ENCODE results near the gene CDK5. TPM values are rescaled to one million over a fixed set of nuclear protein-coding genes. Genes with fewer than 3 reads are reported as not detected.
A peak's percentile ranks its signal among the peaks of the same experiment; 100 is the strongest.

CDK5 gene
- total and polyA plus RNA-seq, 9 of the 15 experiments (the other 6 are each of a cell fraction or from before 2014, with no cell fraction given) = 3.2 to 38.0 (median 27.5) TPM

DNA sequence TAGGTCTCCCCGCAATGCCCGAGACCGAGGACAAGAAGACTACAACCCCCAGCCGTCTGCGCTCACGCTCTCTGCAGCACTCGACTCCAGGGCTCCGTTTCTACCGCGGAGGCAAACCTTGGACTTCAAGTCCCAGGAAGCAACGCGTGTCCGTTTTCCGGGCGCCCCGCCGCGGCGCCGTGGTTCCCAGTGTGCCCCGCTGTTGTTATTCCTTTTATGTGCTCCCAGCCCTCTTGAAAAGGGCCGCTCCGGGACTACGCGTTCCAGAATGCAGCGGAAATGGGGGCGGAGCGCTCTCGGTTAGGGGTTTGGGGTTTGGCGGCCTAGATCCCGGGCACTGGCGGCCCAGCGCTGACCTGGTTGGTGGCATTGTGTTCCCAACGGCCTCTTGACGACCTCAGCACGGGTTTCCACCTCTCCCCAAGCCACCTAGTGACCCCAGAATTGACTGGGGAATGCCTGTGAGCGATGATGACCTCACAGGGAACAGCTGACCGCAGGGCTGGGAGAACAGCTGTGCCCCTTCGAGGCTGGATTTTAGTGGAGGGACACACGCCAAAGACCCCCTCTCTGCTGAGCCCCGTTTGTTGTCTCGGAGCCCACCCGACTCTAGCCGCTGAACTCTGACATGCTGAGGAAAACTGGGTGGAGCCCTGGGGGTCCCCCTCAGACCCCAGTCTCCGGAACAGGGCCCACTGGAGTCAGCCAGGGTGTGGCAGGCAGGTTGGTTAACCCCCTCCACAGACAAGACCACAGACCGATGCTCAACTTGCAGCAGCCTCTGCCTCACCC is 488 bp upstream of the CDK5 start (continued):
- peak; percentile 4; the same call in 1 of the 2 replicates for TF ChIP-seq NR2F6 (CRISPR knock-in tag; IDR thresholded peaks at IDR 0.05)
- no peak for TF ChIP-seq ZNF551 (CRISPR knock-in tag; IDR thresholded peaks at IDR 0.05)
- TF ChIP-seq KLF1 (tag; IDR thresholded peaks at IDR 0.05) = peak; percentile 50
- TF ChIP-seq, protein P1, sequence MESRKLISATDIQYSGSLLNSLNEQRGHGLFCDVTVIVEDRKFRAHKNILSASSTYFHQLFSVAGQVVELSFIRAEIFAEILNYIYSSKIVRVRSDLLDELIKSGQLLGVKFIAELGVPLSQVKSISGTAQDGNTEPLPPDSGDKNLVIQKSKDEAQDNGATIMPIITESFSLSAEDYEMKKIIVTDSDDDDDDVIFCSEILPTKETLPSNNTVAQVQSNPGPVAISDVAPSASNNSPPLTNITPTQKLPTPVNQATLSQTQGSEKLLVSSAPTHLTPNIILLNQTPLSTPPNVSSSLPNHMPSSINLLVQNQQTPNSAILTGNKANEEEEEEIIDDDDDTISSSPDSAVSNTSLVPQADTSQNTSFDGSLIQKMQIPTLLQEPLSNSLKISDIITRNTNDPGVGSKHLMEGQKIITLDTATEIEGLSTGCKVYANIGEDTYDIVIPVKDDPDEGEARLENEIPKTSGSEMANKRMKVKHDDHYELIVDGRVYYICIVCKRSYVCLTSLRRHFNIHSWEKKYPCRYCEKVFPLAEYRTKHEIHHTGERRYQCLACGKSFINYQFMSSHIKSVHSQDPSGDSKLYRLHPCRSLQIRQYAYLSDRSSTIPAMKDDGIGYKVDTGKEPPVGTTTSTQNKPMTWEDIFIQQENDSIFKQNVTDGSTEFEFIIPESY (CRISPR knock-in tag; IDR thresholded peaks at IDR 0.05) = no peak
- TF ChIP-seq, protein P2, sequence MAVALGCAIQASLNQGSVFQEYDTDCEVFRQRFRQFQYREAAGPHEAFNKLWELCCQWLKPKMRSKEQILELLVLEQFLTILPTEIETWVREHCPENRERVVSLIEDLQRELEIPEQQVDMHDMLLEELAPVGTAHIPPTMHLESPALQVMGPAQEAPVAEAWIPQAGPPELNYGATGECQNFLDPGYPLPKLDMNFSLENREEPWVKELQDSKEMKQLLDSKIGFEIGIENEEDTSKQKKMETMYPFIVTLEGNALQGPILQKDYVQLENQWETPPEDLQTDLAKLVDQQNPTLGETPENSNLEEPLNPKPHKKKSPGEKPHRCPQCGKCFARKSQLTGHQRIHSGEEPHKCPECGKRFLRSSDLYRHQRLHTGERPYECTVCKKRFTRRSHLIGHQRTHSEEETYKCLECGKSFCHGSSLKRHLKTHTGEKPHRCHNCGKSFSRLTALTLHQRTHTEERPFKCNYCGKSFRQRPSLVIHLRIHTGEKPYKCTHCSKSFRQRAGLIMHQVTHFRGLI (CRISPR knock-in tag; IDR thresholded peaks at IDR 0.05) = no peak
- TF ChIP-seq, protein P3, sequence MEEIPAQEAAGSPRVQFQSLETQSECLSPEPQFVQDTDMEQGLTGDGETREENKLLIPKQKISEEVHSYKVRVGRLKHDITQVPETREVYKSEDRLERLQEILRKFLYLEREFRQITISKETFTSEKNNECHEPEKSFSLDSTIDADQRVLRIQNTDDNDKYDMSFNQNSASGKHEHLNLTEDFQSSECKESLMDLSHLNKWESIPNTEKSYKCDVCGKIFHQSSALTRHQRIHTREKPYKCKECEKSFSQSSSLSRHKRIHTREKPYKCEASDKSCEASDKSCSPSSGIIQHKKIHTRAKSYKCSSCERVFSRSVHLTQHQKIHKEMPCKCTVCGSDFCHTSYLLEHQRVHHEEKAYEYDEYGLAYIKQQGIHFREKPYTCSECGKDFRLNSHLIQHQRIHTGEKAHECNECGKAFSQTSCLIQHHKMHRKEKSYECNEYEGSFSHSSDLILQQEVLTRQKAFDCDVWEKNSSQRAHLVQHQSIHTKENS (CRISPR knock-in tag; IDR thresholded peaks at IDR 0.05) = no peak
- TF ChIP-seq HLTF (IDR thresholded peaks at IDR 0.05) = no peak
- peak; percentile 41 for TF ChIP-seq ZNF589 (CRISPR knock-in tag; IDR thresholded peaks at IDR 0.05; ENCODE audit: low read depth)
- peak; percentile 2; the same call in 1 of the 2 replicates for TF ChIP-seq XRCC5 (IDR thresholded peaks at IDR 0.05; ENCODE audit: low read depth, low read length)
- TF ChIP-seq, protein P4, sequence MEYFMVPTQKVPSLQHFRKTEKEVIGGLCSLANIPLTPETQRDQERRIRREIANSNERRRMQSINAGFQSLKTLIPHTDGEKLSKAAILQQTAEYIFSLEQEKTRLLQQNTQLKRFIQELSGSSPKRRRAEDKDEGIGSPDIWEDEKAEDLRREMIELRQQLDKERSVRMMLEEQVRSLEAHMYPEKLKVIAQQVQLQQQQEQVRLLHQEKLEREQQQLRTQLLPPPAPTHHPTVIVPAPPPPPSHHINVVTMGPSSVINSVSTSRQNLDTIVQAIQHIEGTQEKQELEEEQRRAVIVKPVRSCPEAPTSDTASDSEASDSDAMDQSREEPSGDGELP (CRISPR knock-in tag; IDR thresholded peaks at IDR 0.05; ENCODE audit: borderline replicate concordance) = peak; percentile 99
- no peak for TF ChIP-seq RHOXF2B (CRISPR knock-in tag; conservative IDR thresholded peaks at IDR 0.05)
- TF ChIP-seq CBX2 (IDR thresholded peaks at IDR 0.05; ENCODE audit: insufficient read depth, low read length, poor library complexity, severe bottlenecking) = no peak
- peak in 1 of 2 experiments; percentile 18; a peak in 1 of 4 replicates for TF ChIP-seq ARNT (IDR thresholded peaks at IDR 0.05)
- TF ChIP-seq, protein P5, sequence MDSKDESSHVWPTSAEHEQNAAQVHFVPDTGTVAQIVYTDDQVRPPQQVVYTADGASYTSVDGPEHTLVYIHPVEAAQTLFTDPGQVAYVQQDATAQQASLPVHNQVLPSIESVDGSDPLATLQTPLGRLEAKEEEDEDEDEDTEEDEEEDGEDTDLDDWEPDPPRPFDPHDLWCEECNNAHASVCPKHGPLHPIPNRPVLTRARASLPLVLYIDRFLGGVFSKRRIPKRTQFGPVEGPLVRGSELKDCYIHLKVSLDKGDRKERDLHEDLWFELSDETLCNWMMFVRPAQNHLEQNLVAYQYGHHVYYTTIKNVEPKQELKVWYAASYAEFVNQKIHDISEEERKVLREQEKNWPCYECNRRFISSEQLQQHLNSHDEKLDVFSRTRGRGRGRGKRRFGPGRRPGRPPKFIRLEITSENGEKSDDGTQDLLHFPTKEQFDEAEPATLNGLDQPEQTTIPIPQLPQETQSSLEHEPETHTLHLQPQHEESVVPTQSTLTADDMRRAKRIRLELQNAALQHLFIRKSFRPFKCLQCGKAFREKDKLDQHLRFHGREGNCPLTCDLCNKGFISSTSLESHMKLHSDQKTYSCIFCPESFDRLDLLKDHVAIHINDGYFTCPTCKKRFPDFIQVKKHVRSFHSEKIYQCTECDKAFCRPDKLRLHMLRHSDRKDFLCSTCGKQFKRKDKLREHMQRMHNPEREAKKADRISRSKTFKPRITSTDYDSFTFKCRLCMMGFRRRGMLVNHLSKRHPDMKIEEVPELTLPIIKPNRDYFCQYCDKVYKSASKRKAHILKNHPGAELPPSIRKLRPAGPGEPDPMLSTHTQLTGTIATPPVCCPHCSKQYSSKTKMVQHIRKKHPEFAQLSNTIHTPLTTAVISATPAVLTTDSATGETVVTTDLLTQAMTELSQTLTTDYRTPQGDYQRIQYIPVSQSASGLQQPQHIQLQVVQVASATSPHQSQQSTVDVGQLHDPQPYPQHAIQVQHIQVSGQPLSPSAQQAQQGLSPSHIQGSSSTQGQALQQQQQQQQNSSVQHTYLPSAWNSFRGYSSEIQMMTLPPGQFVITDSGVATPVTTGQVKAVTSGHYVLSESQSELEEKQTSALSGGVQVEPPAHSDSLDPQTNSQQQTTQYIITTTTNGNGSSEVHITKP (IDR thresholded peaks at IDR 0.05; ENCODE audit: partially characterized antibody) = no peak
- no peak for TF ChIP-seq RBM14 (IDR thresholded peaks at IDR 0.05; ENCODE audit: borderline replicate concordance, insufficient read depth, low read depth, low read length)
- TF ChIP-seq ZNF212 (CRISPR knock-in tag; IDR thresholded peaks at IDR 0.05) = no peak

Measured in K562 (cell line).